HG03469 (cell line): ENCODE measurements around the gene RBM20.
A peak's percentile ranks its signal among the peaks of the same experiment; 100 is the strongest.

Source experiments
- ATAC-seq: cut with Tn5 transposase; IDR thresholded peaks from one replicate; pipeline ENCODE4 v1.9.1; 2021; ENCODE audit warnings: mild to moderate bottlenecking, moderate library complexity, moderate number of reproducible peaks; ENCODE audit not compliant: unreplicated experiment

RBM20 gene

DNA sequence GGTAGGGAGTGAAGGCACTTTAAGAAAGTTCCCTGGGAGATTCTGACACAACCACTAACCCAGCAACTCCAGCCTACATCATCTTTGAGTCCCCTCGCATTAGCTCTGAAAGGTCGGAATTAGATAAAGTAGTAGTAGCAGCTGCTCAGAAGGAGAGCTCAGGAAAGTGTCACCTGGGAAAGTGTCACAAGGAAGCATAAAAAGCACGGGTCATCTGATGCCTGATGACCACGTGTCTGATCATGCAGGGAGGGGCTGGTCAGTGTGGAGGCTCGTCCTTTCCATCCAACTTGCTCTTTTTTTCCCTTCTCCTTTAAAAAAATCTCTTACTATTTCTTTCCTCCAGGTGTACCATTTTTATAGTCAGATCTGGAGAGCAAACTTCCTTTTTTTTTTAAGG lies 180.5 kb downstream of the RBM20 start:
- no peak for ATAC-seq

DNA sequence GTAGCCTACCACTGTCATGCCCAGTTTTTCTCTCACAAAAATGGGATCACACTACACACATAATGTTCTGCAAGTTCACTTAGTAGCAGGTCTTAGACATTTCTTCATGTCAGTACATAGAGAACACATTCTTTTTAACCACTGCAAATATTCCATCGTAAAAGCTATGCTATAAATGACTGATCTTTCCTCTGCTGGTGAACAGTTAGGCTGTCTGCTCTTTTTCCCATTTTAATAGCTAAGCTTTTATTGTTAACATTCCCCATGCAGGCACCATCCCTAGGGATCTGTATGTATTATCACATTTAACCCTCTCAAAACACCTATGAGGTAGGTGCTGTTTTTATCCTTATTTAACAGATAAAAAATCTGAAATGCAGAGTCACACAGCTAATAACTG lies 181.4 kb downstream of the RBM20 start:
- ATAC-seq, result no peak

DNA sequence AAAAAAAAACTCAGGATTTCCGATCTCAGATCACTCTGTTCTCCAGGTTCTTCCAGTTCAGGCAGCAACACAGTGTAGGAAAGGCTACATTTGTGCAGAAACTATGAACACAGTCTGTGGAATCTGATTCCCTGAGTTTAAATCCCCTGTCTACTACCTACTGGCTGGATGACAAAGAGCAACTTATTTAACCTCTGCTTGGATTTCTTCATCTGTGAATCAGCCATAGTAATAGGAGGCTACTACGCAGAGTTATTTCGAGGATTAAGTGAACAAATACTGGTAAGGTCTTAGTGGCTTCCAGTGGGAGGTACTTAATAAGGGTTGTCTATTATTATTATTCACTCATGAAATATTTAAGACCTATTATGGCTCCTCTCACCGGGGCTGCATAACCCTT lies 183.3 kb downstream of the RBM20 start:
- ATAC-seq, result no peak

DNA sequence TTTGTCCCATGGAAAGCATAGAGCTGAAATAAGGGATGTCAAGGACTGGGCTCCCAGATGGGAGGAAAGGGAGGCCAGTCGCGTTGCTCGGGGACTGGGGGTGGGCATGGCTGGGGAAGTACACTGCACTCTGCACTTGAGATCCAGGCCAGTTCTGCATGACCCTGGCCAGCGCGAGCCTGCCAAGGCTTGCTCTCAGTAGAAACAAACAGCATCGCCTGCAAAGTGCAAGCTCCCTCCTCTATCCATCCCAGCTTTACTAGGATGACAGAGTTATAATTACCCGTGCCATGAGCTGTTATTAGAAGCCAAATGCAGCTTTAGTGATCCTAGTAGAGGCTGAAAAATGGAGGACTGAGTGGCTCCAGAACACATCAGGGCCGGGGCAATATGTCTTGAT lies 183.7 kb downstream of the RBM20 start:
- no peak for ATAC-seq

DNA sequence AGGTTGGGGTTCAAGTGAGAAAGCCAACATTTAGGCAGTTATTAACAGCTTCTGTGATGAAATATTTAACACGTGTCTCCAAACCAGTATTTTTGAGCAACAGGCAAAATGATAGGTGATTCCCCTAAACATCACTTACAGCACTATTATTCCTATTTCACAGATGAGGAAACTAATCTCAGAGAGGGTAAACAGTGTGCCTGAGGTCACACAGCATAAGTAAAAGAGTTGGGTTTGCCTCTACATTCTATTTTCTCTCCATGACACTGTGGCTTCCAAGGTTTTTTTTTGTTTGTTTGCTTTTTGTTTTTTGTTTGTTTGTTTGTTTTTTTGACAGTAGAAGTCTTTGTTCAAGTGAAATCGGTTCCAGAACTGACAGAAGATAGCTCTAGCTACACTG lies 184.4 kb downstream of the RBM20 start:
- ATAC-seq, result no peak

DNA sequence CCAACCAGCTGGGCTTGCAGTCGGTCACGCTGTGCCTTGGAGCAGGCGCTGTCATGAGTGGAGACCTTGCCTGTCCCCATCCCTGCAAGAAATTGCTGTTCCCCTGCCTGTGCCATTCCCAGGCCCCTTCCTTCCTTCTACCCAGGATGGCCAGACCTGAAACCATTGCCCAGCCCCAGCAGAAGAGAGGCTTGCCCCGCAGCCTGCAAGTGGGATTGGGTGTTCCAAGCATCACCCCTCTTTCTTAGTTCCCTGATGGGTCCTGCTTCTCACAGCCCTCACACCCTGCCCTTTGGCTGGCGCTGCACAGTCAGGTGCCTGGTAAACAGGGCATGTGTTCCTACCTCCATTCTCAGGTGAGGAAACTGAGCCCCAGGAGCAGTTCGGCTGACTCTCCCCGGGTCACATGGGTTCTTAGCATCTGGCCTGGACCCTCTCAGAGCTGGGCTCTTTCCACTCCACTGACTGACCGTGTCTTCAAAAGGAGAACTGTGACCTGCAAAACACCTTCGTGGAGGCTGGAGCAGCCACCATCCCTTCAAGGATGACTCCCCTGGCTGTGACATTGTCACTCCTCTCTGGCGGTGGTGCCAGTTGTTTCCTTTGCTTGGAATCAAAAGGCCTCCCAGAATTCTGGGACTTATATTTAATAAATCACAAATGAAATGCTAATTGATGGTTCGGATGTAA lies 185.7 kb downstream of the RBM20 start:
- no peak for ATAC-seq

DNA sequence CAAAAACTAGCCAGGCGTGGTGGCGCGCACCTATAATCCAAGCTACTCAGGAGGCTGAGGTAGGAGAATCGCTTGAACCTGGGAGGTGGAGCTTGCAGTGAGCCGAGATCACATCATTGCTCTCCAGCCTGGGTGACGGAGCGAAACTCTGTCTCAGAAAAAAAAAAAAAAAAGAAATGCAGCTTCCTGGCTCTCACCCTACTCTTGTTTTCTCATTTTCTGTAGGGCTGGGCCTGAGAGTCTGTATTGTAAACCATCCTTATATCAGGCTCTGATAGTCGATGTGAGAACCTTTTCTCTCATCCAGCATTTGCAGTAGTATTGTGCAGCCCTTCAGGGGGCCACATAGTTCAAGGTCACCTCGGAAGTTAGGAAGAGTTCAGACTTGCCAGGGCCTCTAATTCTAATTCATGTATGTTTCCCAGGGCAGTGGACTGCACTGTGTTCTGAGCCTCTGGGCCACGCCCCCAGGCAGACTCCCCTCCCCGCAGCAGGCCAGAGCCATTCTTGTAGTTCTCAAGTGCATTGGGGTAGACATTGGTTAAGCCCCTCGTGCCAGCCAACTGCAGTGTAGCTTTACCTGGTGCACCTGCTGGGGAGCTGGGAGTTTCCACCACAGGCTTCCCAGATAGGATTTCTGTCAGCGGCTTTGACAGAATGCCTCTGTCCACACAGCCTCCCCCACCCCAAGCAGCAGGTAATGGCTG lies 189.3 kb downstream of the RBM20 start:
- ATAC-seq, result no peak

DNA sequence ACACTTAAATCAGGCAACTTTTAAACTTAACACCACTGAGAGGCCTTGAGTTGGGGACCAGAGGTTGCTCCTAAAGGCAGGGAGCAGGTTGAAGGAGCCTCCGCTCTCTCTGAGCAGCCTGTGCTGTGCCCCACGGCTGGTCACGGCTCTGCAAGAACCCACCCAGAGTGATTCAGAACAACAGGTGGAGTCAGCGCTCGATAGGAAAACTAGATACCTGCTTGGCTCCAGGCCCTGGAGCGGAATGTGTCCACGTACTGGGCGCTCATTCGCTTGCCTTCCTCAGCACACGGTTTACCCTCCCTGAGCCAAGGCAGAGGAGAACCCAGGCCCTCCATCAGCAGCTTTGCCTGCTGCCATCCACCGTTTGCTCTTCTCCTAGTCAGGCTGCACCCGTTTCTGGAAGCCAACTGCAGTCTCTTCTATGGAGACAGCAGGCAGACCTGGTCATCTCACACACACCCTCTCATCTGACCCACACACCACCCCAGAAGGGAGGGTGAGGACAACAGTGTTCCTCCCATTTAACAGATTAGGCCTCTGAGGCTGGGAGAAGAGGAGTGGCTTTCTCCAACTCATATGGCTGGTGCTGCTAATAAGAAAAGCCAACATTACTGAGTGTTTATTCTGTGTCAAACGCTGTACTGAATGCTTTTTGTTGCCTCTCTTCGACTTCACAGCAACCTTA lies 189.9 kb downstream of the RBM20 start:
- ATAC-seq, result no peak

DNA sequence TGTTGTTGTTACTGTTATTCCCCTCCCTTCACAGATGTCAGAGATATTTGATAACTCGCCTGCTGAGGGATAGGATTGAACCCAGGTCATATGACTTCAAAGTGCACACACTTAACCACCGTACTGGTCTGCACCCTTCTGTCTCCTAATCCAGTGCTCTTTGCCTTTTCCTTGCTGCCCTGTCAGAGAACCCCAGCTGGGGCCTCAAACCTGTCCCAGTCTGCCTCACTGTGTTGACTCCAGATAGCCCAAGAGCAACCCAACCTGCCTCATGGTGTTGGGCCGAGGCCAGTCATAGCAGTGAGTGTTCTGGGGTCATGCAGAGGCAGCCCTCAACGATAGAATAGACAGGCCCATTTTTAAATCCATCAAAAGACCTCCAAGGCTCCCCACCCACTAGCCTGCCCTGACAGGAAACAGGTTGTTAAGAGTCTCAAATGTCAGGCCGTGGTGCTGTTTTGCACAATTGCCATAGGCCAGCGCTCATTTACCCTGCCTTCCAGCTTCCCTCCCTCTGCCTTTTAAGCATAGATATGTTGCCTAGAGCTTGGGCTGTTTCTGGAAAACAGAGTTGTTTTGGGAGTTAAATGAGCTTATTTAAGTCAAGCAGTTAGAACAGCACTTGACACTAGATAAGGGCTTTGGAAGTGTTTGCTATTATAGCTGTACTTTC lies 190.6 kb downstream of the RBM20 start:
- no peak for ATAC-seq

DNA sequence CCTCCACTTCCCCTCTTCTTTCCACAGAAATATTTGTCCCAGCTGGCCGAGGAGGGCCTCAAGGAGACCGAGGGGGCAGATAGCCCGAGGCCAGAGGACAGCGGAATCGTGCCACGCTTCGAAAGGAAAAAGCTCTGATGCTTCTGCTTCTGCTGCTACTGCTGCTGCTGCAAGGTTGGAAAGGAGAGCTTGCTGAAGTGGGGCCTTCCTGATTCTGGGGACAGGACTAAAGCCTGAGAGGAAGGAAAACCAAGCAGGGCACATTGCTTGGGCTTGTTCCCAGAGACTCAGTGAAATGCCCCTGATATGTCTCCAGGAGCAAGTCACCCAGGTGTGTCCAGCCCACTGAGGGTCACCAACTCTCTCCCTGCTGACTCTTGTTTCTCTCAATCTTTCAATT lies 191.7 kb downstream of the RBM20 start:
- no peak for ATAC-seq

DNA sequence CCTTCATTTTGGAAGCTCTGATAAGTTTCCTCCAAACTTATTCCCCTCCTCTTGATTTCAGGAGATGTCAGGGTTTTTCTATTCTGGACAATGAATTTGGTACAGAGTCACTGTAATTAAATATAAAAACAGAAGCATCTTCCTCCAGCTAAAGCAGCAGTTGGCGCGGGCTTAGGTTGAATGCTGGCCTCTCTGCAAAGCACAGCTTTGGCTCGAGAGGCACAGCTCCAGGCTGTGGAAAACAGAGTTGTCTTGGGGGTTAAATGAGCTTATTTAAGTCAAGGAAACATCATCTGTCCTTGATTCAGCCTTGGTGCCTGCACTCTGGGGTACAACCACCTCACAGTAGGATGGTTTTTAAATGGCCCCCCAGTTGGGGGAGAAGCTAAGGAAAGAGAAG lies 192.6 kb downstream of the RBM20 start:
- ATAC-seq, result no peak

DNA sequence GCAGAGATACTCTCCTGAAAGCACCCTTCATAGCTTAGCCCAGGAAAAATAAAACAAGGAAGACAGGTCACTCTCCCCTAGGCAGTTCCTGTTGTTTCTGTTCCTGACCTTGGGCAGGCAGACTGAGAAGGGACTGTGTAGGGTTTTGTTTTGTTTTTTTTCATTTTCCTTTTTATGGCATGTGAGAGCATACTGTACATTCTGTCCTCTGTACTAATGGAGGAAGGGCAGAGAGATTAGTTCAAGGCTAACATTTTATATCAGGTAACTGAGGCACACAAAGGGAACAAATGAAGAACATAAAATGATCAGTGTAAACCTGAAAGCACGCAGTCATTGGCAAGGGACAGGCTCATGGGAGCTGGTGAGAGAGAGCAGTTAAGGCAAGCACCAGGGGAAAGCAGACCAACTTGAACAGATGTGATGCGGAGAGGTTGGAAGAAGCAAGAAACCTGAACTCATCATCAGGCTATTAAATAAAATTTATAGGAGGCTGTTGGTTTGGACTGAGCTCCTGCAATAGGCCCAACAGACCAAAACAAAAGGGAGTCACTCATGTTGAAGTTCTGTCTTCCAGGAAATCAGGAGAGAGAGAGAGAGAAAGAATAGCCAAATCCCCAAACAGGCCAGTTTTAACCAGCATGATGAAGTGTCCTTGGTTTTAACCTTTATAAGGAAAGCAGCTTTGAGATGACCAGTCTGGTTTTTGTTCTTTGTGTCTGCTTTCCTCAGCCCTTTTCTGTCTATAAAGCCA lies 193.5 kb downstream of the RBM20 start:
- no peak for ATAC-seq

DNA sequence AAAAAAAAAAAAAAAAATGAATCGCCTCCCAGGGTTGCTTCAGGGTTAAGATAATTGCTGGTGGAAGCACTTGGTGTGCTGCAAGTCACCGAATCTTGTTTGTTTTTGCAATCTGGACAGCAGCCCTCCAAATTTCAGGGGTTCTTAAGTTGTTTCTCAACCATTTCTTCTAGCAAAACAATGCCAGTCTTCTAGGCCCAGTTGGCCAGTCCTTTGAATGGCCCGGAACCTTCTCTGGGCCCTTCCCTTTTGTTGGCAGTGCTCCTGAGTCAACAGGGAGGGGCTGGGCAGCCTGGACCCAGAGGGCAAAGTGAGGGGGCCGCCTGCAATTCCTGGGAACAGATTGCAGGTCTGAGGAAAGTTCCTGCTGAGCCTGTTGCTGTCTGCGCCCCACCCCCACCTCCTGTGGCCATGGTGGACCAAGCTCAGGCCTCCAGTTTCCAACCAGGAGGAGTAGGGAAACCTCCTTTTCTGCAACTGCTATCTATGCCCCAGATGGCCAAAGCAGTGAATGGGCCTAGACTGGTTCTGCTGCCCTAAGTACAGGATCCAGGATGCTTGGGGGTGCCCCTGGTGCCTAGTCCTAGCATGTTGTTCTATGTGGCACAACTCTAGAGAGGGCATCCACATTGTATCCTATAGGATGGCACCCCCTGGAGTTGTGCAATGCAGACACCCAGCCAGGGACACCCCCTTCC lies 196.2 kb downstream of the RBM20 start:
- no peak for ATAC-seq

DNA sequence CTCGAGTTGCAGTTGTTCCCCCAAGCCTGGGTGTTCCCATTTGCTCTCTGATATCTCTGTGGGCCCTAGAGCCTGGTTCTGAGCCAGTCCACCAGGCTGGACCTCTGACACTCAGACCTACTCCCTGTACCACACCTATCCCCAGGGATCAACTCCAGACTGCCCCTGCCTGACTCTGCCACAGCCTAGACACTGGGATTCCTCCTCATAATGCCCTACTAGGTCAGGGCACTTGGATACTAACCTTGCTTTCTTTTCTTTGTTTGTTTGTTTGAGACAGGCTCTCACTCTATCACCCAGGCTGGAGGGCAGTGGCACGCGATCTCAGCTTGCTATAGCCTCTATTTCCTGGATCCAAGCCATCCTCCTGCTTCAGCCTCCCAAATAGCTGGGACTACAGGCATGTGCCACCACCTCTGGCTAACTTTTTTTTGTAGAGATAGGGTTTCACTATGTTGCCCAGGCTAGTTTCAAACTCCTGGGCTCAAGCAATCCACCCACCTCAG lies 196.8 kb downstream of the RBM20 start:
- ATAC-seq, result no peak

DNA sequence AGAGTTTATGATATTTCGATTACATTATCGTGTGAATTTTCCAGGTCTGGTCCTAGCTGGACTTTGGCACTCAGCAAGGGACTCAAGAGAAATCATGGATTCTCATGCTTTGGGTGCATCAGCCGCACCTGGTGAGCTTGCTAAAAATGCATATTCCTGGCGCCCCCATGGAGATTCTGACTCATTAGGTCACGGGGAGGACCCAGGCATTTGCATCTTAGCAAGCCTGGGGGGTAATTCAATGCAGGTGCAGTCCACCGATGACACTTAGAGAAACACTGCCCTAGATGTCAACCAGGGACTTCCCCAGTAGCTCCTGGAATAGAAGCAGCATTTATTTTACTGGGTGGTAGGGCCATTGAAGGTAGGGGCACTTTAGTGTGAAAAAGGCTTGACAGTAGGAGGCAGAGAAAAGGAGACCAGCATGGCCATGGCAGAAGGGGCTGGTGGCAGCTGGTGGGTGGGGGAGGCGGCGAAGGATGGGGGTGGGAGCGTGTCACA lies 197.7 kb downstream of the RBM20 start:
- peak; percentile 64 for ATAC-seq

DNA sequence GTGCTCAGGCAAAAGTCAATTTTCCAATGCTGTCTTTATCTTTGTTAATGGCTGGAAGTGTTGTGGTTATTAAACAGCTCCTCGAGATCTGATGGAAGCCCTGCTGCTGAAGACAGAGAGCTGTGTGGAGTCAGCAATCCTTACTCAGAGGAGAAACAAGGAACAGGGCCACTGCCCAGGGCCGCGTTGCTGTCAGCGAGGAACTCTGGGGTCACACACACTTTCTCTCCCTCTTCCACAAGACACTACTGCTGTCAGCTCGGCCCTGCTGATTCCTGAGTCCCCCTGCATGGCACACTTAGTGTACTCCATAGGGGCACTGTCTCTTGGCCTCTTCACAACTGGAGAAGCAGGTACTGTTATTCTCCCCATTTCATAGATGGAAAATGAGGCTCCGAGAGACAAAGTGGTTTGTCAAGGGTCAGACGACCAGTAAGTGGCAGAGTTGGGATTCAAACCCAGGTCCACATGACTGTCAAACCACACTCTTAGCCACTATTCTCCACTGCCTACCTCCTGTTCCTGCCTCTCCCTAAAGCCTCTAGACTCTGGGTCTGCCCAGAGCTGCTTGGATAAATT lies 198.3 kb downstream of the RBM20 start:
- ATAC-seq, result no peak

DNA sequence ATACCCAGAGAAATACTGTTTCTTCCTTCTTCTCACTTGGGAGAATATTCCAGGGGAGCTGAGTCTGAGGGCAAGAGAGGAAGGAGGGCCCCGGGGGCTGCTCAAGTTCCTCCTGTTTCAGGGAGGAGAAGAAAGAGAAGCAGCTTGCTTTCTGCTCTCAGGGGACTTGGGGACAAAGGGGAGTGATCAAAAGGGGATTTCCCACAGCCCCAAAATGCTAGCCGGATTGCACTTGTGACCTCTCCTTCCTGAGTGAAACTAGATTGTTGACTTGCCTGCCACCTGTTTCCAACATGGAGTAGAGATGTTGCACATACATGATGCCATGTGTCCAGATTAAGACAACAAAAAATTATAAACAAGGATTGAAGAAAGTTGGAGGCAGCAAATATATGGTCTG lies 198.9 kb downstream of the RBM20 start:
- ATAC-seq, result peak; percentile 71

DNA sequence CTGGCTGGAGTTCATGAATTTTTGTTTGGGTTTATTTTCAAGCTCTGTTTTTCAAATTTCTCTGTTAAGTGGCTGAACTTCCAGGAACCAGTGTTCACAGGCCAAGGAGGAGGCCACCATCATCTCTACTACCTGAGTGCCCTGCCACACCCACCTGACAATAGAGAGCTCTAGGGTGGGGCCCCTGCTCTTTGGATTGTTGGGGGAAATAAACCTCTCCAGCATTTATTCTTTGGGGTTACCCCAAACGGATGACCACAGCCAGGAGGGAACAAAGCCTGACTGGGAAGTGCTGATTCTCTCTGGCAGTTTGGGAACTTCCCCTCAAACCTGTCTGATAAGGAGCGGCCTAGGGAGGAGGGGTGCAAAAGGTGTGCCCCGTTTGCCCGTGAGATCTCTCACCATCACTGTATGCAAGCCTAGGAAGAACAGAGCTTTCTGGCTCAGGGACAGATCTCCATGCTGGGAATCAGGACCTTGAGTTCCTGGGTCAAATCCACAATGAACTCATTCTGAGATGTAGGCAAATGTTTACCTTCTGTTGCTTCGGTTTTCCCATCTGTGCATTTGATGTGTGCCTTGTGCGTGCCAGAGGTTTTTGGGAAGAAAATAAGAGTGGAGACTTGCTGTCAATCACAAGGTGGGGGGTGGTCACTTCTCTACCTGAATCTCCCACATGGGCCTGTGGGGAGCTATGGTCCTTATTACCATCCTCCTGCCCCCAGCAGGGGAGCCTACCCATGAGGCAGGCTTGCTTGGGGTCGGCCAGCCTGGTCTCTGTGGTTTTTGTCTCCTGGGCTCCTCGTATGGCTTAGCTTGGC lies 199.9 kb downstream of the RBM20 start:
- ATAC-seq, result no peak

DNA sequence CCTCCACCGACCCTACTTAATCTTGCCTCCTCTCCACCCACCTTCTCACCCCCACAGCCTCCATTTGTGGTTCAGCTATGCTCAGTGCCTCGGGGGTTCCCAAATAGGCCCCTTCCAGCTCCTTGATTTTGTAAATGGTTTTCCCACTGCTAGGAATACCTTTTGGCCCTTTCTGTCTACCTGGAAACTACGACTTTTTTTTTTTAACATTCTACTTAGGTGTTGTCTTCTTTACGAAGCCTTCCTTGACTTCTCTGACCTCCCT lies 200.4 kb downstream of the RBM20 start:
- no peak for ATAC-seq
